ENCODE results near the gene GLUD1.
"Not testable (repeated sequence)": the region's sequence is repeated elsewhere in the genome, so short reads cannot be mapped to it uniquely, and the experiment has no call there.

GRCh38 chr10:87014986-87015716, 79.5 kb downstream of the GLUD1 start:
- TF ChIP-seq POLR2AphosphoS5 (IDR thresholded peaks at IDR 0.05; ENCODE audit: low read depth); CTCF (IDR thresholded peaks at IDR 0.05; ENCODE audit: insufficient read depth, low read length); GABPA (IDR thresholded peaks at IDR 0.05; ENCODE audit: low read depth); SPI1 (IDR thresholded peaks at IDR 0.05; ENCODE audit: borderline replicate concordance, low read depth); REST (IDR thresholded peaks at IDR 0.05; ENCODE audit: insufficient replicate concordance, low read depth): not testable (repeated sequence)
